Effector memory CD4-positive, alpha-beta T cell (primary cell): ENCODE results near the gene IQCF6.
"Not testable (repeated sequence)": the region's sequence is repeated elsewhere in the genome, so short reads cannot be mapped to it uniquely, and the experiment has no call there.

Experiments used
- DNase-seq, 3 donors: peaks; one replicate each; pipeline ENCODE4 v3.0.0-alpha.2; 2020
- H3K27ac ChIP-seq: 2 replicates; pipeline ENCODE4 v1.7.0; 2013; ENCODE audit warnings: mild to moderate bottlenecking, low read length, moderate library complexity; ENCODE audit not compliant: insufficient read depth, poor library complexity, severe bottlenecking
- H3K27me3 ChIP-seq: replicated peaks from 2 replicates; pipeline ENCODE4 v1.7.0; 2013; ENCODE audit warnings: mild to moderate bottlenecking, low read length; ENCODE audit not compliant: insufficient read depth, control insufficient read depth, poor library complexity, severe bottlenecking
- H3K36me3 ChIP-seq: 2 replicates; pipeline ENCODE4 v1.7.0; 2013; ENCODE audit warnings: mild to moderate bottlenecking, low read length, moderate library complexity; ENCODE audit not compliant: control insufficient read depth, insufficient read depth
- H3K4me1 ChIP-seq: 2 replicates; pipeline ENCODE4 v1.7.0; 2013; ENCODE audit warnings: low read length, mild to moderate bottlenecking; ENCODE audit not compliant: control insufficient read depth, insufficient read depth, poor library complexity, severe bottlenecking
- H3K4me3 ChIP-seq: 2 replicates; pipeline ENCODE4 v1.7.0; 2013; ENCODE audit warnings: low read length, low read depth, mild to moderate bottlenecking; ENCODE audit not compliant: insufficient read depth, poor library complexity, severe bottlenecking
- H3K9me3 ChIP-seq: 2 replicates; pipeline ENCODE4 v1.7.0; 2013; ENCODE audit warnings: mild to moderate bottlenecking, low read length, moderate library complexity; ENCODE audit not compliant: control insufficient read depth

IQCF6 gene

DNA sequence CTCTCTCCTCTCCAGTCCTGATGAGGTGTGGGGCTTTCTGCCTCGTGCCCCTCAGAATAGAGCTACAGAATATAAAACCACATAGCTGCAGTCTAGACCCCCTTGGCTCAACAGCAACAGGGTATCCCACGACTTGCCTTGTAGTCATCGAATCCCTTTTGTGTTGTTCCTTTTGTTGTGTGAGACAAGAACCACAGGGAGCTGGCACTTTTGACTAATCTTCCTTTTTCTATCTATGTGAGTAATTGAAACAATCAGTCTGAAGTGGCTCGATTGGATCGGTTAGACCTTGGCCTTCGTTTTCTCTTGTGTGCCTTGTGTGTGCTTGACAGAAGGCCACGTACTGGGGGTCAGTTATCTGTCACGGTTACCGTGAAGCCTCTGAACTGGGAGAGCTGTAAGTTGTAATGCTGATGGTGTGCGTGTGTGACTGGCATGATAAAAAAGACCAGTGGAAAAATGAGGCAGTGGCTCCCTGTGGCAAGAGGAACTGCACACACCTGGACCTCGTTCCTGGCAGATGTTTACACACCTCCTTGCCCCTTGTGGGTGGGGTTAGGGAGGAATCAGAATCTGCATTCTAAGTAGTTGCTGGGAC, 23.2 kb upstream of the IQCF6 start:
- H3K9me3 ChIP-seq = no peaks in the 10 kb centered on the region
- H3K27ac ChIP-seq = no peak overlapping the region
- no peaks in the 10 kb centered on the region for H3K36me3 ChIP-seq
- DNase-seq = no peak
- H3K4me3 ChIP-seq = no peak overlapping the region
- no peaks in the 10 kb centered on the region for H3K4me1 ChIP-seq
- no peaks in the 10 kb centered on the region for H3K27me3 ChIP-seq

DNA sequence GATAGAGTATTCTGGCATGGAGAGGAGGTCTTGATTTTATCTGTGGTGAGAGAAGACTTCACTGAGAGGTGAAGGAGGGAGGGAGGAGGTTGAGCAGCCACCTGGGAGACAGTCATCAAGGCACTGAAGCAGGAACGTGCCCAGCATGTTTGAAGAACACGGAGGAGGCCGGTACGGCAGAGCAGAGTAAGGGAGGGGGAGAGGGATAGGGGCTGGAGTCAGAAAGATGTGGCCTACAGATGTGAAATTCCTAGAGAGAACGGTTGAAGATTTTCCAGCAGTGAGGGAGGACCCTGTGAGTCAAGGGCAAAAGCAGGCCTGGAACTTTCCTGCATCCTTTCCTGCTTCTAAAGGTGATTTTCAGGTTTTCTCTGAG, 21.7 kb upstream of the IQCF6 start:
- H3K4me1 ChIP-seq = no peaks in the 10 kb centered on the region
- H3K27ac ChIP-seq = no peak overlapping the region
- no peaks in the 10 kb centered on the region for H3K36me3 ChIP-seq
- no peak overlapping the region for H3K4me3 ChIP-seq
- no peak for DNase-seq
- H3K27me3 ChIP-seq = no peaks in the 10 kb centered on the region
- no peaks in the 10 kb centered on the region for H3K9me3 ChIP-seq

DNA sequence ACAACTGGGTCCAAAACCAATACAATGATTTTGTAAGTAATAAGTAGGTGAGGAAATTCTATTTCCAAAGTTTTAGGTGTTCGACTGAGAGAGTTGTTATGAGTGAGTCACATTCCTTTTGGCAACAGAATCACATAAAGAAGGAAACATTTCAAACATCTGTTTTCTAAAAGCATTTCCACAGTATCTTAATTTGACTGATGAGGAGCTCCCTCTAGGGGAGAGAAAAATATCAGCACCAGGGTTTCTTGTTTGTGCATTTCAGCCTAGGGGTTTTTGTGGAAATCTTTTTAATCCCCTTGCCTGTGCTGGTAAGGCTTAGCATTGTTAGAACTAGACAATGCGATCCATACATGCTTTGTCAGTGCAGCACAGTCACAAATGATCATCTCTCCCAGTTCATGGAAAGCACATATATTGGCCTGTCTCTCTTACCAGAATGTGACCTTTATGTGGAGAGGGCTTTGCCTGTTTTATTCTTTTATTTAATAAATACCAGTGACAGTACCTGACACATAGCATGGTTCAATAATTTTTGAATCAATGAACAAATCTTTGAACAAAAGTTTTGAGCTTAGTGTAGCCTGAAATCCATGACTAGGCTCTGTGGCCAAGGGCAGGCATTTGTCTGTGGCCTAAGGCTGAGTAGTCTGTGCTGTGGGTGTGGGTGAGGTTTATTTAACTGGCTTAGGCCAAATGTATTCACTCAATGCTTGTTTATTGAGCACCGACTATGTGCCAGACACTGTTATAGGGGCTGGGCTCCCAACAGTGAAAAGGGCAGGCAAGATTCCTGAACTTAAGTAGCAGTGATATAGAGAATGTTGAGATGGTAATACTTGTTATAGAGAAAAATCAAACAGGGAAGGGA, 21.1 kb upstream of the IQCF6 start:
- Histone ChIP-seq H3K27me3 (no peaks in the 10 kb centered on the region), H3K4me3 (no peak overlapping the region), H3K4me1 (no peaks in the 10 kb centered on the region), H3K9me3 (no peaks in the 10 kb centered on the region), H3K36me3 (no peaks in the 10 kb centered on the region), H3K27ac (no peak overlapping the region)
- DNase-seq = no peak

DNA sequence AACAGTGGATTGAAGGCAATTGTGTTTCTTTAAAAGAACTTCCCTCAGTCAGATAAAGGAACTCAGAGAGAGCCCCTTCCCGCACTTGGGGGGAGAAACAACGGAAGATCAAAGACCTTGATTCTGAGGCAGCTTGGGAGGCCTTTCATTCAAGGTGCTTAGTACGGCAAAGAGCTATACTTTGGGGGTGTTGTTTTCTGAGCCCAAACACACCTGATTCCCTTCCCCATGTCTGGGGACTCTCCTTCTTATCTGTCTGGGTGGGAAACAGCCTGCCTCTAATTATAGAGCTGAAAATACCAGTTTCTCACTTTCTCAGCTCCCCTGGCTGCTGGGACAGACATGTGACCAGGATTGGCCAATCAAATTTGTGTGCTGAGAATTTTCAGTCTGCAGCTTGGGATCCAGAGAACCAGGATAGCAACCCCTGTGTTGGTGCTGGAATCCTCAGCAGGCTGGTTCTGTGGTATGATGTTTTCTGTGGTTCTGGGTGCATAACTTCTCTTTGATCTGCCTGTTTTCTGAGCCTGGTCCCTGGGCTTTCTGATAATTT, 19.4 kb upstream of the IQCF6 start:
- Histone ChIP-seq H3K27me3 (no peaks in the 10 kb centered on the region), H3K9me3 (no peaks in the 10 kb centered on the region), H3K4me1 (no peaks in the 10 kb centered on the region), H3K27ac (no peak overlapping the region), H3K36me3 (no peaks in the 10 kb centered on the region), H3K4me3 (no peak overlapping the region)
- DNase-seq = no peak

DNA sequence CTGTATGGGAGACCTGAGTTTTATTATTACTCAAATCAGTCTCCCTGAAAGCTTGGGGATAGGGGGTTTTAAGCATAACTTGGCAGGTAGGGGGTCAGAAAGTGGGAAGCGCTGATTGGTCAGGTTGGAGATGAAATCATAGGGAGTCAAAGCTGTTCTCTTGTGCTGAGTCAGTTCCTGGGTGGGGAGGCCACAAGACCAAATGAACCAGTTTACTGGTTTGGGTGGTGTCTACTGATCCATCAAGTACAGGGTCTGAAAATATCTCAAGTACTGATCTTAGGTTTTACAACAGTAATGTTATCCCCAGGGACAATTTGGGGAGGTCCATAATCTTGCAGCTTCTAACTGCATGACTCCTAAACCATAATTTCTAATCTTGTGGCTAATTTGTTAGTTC, 17.8 kb upstream of the IQCF6 start:
- no peaks in the 10 kb centered on the region for H3K4me1 ChIP-seq
- H3K4me3 ChIP-seq = no peak overlapping the region
- no peaks in the 10 kb centered on the region for H3K27me3 ChIP-seq
- no peak overlapping the region for H3K27ac ChIP-seq
- H3K9me3 ChIP-seq = no peaks in the 10 kb centered on the region
- H3K36me3 ChIP-seq = no peaks in the 10 kb centered on the region
- DNase-seq = no peak

DNA sequence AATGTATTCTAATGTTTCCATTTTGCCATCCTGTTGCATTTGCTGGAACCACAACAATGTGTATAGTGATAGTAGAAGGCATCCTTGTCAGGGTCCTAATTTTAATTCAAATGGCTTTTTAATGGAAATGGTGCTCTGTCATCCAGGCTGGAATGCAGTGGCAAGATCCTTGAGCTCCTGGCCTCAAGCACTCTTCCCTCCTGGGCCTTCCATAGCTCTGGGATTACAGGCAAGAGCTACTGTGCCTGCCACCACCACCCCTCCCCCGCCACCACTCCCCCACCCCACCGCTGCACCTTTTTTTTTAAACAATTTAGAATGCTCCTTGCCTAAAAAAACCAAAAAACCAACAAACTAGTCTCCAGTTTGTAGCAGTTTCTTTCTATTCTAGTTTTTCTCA, 15.2 kb upstream of the IQCF6 start:
- no peak overlapping the region for H3K27ac ChIP-seq
- no peaks in the 10 kb centered on the region for H3K36me3 ChIP-seq
- no peaks in the 10 kb centered on the region for H3K9me3 ChIP-seq
- H3K27me3 ChIP-seq = no peaks in the 10 kb centered on the region
- DNase-seq = no peak
- H3K4me3 ChIP-seq = no peak overlapping the region
- H3K4me1 ChIP-seq = peaks cover 3% of the 10 kb centered on the region

DNA sequence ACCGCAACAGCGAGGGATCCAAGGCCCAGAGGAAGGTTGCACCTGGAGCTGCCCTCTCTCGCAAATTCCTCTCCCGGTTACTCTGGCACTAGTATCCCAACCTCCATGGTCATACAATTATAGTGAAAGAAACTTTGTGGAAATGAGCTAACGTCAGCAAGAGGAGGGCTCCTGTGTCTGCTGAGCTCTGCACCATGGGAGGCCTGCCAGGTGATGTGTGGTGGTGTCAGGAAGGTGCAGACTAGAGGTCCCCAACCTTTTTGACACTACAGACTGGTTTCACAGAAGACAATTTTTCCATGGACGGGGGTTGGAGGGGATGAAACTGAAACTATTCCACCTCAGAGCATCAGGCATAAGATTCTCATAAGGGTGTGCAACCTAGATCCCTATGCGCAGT, 13.2 kb upstream of the IQCF6 start:
- H3K4me3 ChIP-seq = no peak overlapping the region
- no peaks in the 10 kb centered on the region for H3K27me3 ChIP-seq
- H3K4me1 ChIP-seq = peaks cover 3% of the 10 kb centered on the region
- no peaks in the 10 kb centered on the region for H3K9me3 ChIP-seq
- no peak for DNase-seq
- no peak overlapping the region for H3K27ac ChIP-seq
- no peaks in the 10 kb centered on the region for H3K36me3 ChIP-seq

DNA sequence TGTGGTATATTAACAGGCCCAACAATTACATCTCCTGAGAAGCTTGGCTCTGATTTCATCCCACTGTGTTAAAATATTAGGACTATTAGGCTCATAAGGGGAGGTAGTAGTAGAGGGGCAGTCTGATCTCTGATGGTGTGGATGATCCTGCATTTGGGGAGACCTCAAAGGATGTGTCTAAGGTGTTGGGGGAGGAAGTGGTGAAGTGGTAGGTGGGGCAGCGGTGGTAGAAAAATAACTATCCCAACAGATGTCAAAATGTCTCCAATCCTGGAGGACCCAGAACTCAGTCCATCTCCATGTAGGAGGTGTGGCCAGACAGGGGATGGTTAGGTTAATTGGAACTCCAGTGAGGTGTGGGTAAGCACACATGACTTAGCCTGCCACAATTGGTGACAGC, 10.4 kb upstream of the IQCF6 start:
- DNase-seq = no peak
- H3K4me3 ChIP-seq = no peak overlapping the region
- H3K4me1 ChIP-seq = peaks cover 3% of the 10 kb centered on the region
- H3K27me3 ChIP-seq = no peaks in the 10 kb centered on the region
- no peak overlapping the region for H3K27ac ChIP-seq
- no peaks in the 10 kb centered on the region for H3K36me3 ChIP-seq
- H3K9me3 ChIP-seq = no peaks in the 10 kb centered on the region

DNA sequence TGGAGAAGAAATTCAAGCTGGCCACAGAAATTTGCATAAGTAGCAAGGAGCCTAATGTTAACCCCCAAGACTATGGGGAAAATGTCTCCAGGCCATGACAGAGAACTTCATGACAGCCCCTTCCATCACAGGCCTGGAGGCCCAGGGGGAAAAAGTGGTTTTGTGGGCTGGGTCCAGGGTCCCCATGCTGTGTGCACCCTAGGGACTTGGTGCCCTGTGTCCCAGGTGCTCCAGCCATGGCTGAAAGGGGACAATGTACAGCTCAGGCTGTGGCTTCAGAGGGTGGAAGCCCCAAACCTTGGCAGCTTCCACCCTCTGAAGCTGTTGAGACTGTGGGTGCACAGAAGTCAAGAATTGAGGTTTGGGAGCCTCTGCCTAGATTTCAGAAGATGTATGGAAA, 8.5 kb upstream of the IQCF6 start:
- not testable (repeated sequence) for H3K4me3 ChIP-seq, H3K27ac ChIP-seq, H3K4me1 ChIP-seq, DNase-seq, H3K9me3 ChIP-seq, H3K36me3 ChIP-seq, H3K27me3 ChIP-seq

DNA sequence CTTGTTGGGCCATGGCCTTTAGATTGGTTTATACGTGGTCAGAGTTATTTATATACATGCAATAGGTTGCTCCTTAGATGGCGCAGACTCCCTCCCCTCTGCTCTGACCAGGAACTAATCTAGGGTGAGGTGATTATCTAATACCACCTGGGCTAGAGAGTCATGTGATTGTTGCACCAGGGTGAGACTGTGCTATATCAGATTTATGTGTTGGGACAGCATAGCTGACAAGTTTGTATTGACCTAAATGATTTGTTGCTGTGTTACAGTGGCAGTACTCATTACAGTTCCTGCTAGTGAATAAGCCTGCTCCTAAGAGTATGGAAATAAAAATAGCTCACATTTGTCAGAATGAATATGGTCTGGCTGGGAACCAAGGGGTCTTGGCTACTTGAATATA, 7.2 kb upstream of the IQCF6 start:
- Histone ChIP-seq H3K4me3 (no peak overlapping the region), H3K27me3 (no peaks in the 10 kb centered on the region), H3K36me3 (no peaks in the 10 kb centered on the region), H3K4me1 (peaks cover 3% of the 10 kb centered on the region), H3K27ac (no peak overlapping the region), H3K9me3 (no peaks in the 10 kb centered on the region)
- DNase-seq = no peak
